Endothelial cell of umbilical vein (primary cell): ENCODE data around the gene CHCHD3. TPM values are rescaled to one million over a fixed set of nuclear protein-coding genes. Genes with fewer than 3 reads are reported as not detected.

Source experiments
- BruUV-seq: library from RNA; stranded (reverse); fragments of 400-500 nt; replicated peaks from 2 replicates; lab custom pipeline; 2021; lab: Mats Ljungman, UMichigan
- CTCF ChIA-PET: fragments of 300-600, 350-600 bp; sonication (Branson Sonifier 250); formaldehyde crosslinking; loops from one replicate; lab custom pipeline; 2021; ENCODE audit warnings: antibody characterized with exemption, inconsistent platforms; lab: Charles Lee
- POLR2A ChIA-PET: fragments of 300-600, 350-600 bp; sonication (Branson Sonifier 250); formaldehyde crosslinking; loops from one replicate; lab custom pipeline; 2021; ENCODE audit warnings: antibody characterized with exemption, inconsistent platforms; lab: Charles Lee
- DNase-seq: peaks from one replicate; pipeline ENCODE4 v3.0.0-alpha.2; 2011; ENCODE audit warnings: low read depth, low spot score
- FAIRE-seq: peaks from 2 replicates; lab custom pipeline; 2011; peaks lifted over from hg19 to GRCh38; lab: Jason Lieb, UNC
- H2AFZ ChIP-seq: 2 replicates; pipeline ENCODE4 v1.6.0; 2012; ENCODE audit warnings: low read depth, low read length, control low read depth, inconsistent platforms
- H3K27ac ChIP-seq: 2 replicates; pipeline ENCODE4 v1.5.1; 2011; ENCODE audit warnings: low read depth, mild to moderate bottlenecking, control low read depth, low read length, moderate library complexity; ENCODE audit not compliant: insufficient read depth
- H3K27me3 ChIP-seq, 2 experiments: 2 replicates each; pipeline versions ENCODE4 v1.6.0 to v1.6.1; 2011; ENCODE audit warnings: low read length in 2 of 2, mixed read lengths in 1 of 2; ENCODE audit not compliant: control insufficient read depth in 2 of 2, insufficient read depth in 2 of 2
- H3K36me3 ChIP-seq, 2 experiments: 2 replicates in 1 of 2; 3 replicates in 1 of 2; pipeline ENCODE4 v1.5.1; 2011; ENCODE audit warnings: low read length in 2 of 2, mild to moderate bottlenecking in 1 of 2, moderate library complexity in 1 of 2; ENCODE audit not compliant: control insufficient read depth in 2 of 2, insufficient read depth in 2 of 2; ENCODE audit errors: extremely low read depth in 1 of 2
- H3K4me1 ChIP-seq: 3 replicates; pipeline ENCODE4 v1.5.1; 2011; ENCODE audit warnings: mild to moderate bottlenecking, low read length; ENCODE audit not compliant: control insufficient read depth, insufficient read depth; ENCODE audit errors: extremely low read depth
- H3K4me2 ChIP-seq: 2 replicates; pipeline ENCODE4 v1.6.1; 2011; ENCODE audit warnings: low read length, control low read depth, mixed read lengths; ENCODE audit not compliant: insufficient read depth
- H3K4me3 ChIP-seq, 3 experiments: fragments of 200-600 bp in 1 of 3; sonication (generic), shearing (Covaris generic) in 1 of 3; replicated peaks in 1 of 3; 2 replicates each; pipeline ENCODE4 v1.5.1; 2011 to 2016; ENCODE audit warnings: control low read depth in 3 of 3, low read length in 3 of 3, mild to moderate bottlenecking in 2 of 3, inconsistent platforms in 1 of 3, low read depth in 1 of 3, moderate library complexity in 1 of 3; ENCODE audit not compliant: insufficient read depth in 1 of 3
- H3K79me2 ChIP-seq: 2 replicates; pipeline ENCODE4 v1.6.0; 2012; ENCODE audit warnings: low read length, inconsistent platforms; ENCODE audit not compliant: control insufficient read depth, insufficient read depth
- H3K9ac ChIP-seq: replicated peaks from 2 replicates; pipeline ENCODE3; 2011; ENCODE audit warnings: low read length, control low read depth; ENCODE audit not compliant: insufficient read depth; ENCODE audit errors: extremely low read depth
- H3K9me1 ChIP-seq: replicated peaks from 3 replicates; pipeline ENCODE4 v1.6.0; 2011; ENCODE audit warnings: mild to moderate bottlenecking, low read length; ENCODE audit not compliant: control insufficient read depth, insufficient read depth; ENCODE audit errors: extremely low read depth
- H3K9me3 ChIP-seq: replicated peaks from 2 replicates; pipeline ENCODE4 v1.5.1; 2012; ENCODE audit warnings: low read length, inconsistent platforms; ENCODE audit not compliant: control insufficient read depth, insufficient read depth
- H4K20me1 ChIP-seq: replicated peaks from 2 replicates; pipeline ENCODE3; 2011; ENCODE audit warnings: mild to moderate bottlenecking, low read length; ENCODE audit not compliant: control insufficient read depth, insufficient read depth; ENCODE audit errors: extremely low read depth
- EZH2 ChIP-seq: IDR thresholded peaks from 2 replicates; pipeline ENCODE4 v1.6.1; 2012; ENCODE audit warnings: borderline replicate concordance, low read depth, mild to moderate bottlenecking, moderate library complexity, low read length, inconsistent platforms; ENCODE audit not compliant: severe bottlenecking
- FOS ChIP-seq: IDR thresholded peaks from 2 replicates; pipeline ENCODE4 v1.6.1; 2011; ENCODE audit warnings: mild to moderate bottlenecking, low read length, moderate library complexity, borderline replicate concordance; ENCODE audit not compliant: insufficient read depth
- GATA2 ChIP-seq: IDR thresholded peaks from 2 replicates; pipeline ENCODE4 v1.7.0; 2011; ENCODE audit warnings: low read depth, mild to moderate bottlenecking, moderate library complexity, mixed read lengths, low read length; ENCODE audit not compliant: insufficient read length, insufficient read depth
- JUN ChIP-seq: IDR thresholded peaks from 2 replicates; pipeline ENCODE4 v1.6.1; 2011; ENCODE audit warnings: borderline replicate concordance, low read depth; ENCODE audit not compliant: insufficient read length, insufficient read depth
- MYC ChIP-seq: IDR thresholded peaks from one replicate; pipeline ENCODE4 v1.6.1; 2011; ENCODE audit warnings: mild to moderate bottlenecking, low read depth, low read length
- POLR2A ChIP-seq: IDR thresholded peaks from 2 replicates; pipeline ENCODE4 v1.6.1; 2012; ENCODE audit warnings: low read depth, mild to moderate bottlenecking, control low read depth, low read length
- POLR2AphosphoS5 ChIP-seq: IDR thresholded peaks from 2 replicates; pipeline ENCODE4 v1.6.1; 2012; ENCODE audit warnings: low read depth, mild to moderate bottlenecking, control low read depth, low read length, moderate library complexity; ENCODE audit not compliant: insufficient read depth
- dilution Hi-C: fragments of 300-500 bp; cut with MboI; formaldehyde crosslinking; loops from one replicate; pipeline ENCODE4 v1.15.0; 2019; ENCODE audit warnings: low sequenced_read_pairs; ENCODE audit not compliant: extremely low pct_ligation_motif_present
- intact Hi-C: fragments of 100-400 bp; cut with micrococcal nuclease; formaldehyde crosslinking; loops from one replicate; pipeline ENCODE4 v1.10.0; 2022
- polyA plus RNA-seq, 4 experiments: library from polyadenylated mRNA; depleted of rRNA in 3 of 4; stranded (reverse) in 3 of 4; unstranded in 1 of 4; fragments of >200 nt; gene quantifications; 2 replicates each; pipeline versions ENCODE4 v1.2.1 to v1.2.3, GENCODE V29; 2011 to 2012; ENCODE audit warnings: missing spikeins in 1 of 4
- total RNA-seq: library from RNA; stranded (reverse); gene quantifications from 2 replicates; pipeline ENCODE4 v1.2.3, GENCODE V29; 2021
- TF ChIP-seq, protein P1 (sequence below): IDR thresholded peaks from 2 replicates; pipeline ENCODE4 v1.6.1; 2011; ENCODE audit not compliant: insufficient read depth, insufficient read length

CHCHD3 gene
- total and polyA plus RNA-seq, 2 donors (not counting 3 experiments of a cell fraction or from before 2014, with no cell fraction given): 22.0 to 63.7 TPM

DNA sequence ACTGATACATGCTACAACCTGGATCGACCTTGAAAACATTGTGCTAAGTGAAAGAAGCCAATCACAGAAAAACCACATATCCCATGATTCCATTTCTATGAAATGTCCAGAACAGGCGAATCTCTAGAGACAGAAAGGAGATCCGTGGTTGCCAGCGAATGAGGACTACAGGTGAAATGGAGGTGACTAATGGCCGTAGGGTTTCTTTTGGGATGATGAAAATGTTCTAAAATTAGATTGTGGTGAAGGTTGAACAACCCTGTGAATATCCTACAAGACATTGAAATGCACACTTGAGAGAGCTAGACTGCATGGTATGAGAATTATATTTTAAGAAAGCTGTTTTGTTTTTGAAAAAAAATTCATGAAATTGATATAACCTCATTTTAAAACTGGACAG, 317.1 kb downstream of the CHCHD3 start:
- ChIA-PET CTCF (no interaction called here), POLR2A (no interaction called here)
- FAIRE-seq (no peak), DNase-seq (no peak)
- Histone ChIP-seq H4K20me1 (no peaks in the 10 kb centered on the region), H3K79me2 (no peaks in the 10 kb centered on the region), H3K36me3 (no peaks in the 10 kb centered on the region), H3K4me1 (no peaks in the 10 kb centered on the region), H2AFZ (no peak overlapping the region), H3K9me1 (no peaks in the 10 kb centered on the region), H3K27me3 (peaks cover 0 to 4% of the 10 kb centered on the region in 2 experiments), H3K27ac (no peak overlapping the region), H3K9me3 (no peaks in the 10 kb centered on the region), H3K4me3 (no peak overlapping the region), H3K9ac (no peak overlapping the region), H3K4me2 (no peak overlapping the region)
- intact Hi-C loops (no loop called here), dilution Hi-C loops (no loop called here)
- no TSS peak for BruUV-seq
- TF ChIP-seq GATA2 (no peak), FOS (no peak), POLR2A (no peak), EZH2 (no peak), JUN (no peak), MYC (no peak), POLR2AphosphoS5 (no peak)
- TF ChIP-seq, protein P1, sequence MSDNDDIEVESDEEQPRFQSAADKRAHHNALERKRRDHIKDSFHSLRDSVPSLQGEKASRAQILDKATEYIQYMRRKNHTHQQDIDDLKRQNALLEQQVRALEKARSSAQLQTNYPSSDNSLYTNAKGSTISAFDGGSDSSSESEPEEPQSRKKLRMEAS: no peak

DNA sequence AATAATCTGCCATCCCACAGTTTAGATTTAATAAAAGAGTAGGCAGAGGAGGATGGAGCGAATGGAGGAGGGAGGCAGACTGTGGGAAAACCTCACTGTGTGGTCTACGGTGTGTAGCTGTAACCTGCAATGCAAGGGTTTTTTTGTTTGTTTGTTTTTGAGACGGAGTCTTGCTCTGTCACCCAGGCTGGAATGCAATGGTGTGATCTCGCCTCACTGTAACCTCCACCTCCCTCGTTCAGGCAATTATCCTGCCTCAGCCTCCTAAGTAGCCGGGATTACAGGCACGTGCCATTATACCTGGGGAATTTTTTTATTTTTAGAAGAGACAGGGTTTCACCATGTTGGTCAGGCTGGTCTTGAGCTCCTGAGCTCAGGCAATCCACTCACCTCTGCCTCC, 321.0 kb downstream of the CHCHD3 start:
- no peaks in the 10 kb centered on the region for H3K9me3 ChIP-seq
- no peaks in the 10 kb centered on the region for H3K79me2 ChIP-seq
- H3K4me3 ChIP-seq: no peak overlapping the region
- no peaks in the 10 kb centered on the region for H3K36me3 ChIP-seq
- ChIA-PET CTCF (no interaction called here), POLR2A (no interaction called here)
- dilution Hi-C loops (no loop called here), intact Hi-C loops (no loop called here)
- peaks cover 0 to 4% of the 10 kb centered on the region in 2 experiments for H3K27me3 ChIP-seq
- no peak for FAIRE-seq
- H3K27ac ChIP-seq: no peak overlapping the region
- no peaks in the 10 kb centered on the region for H3K9me1 ChIP-seq
- H4K20me1 ChIP-seq: no peaks in the 10 kb centered on the region
- BruUV-seq: no TSS peak
- TF ChIP-seq POLR2A (no peak), GATA2 (no peak)
- no peak overlapping the region for H3K4me2 ChIP-seq
- H3K9ac ChIP-seq: no peak overlapping the region
- H2AFZ ChIP-seq: no peak overlapping the region
- no peak for DNase-seq
- no peaks in the 10 kb centered on the region for H3K4me1 ChIP-seq
